HG03066 (cell line): Measurements from ENCODE around the gene ALKBH5.
A peak's percentile ranks its signal among the peaks of the same experiment; 100 is the strongest.

Experiments
- ATAC-seq: cut with Tn5 transposase; IDR thresholded peaks from one replicate; pipeline ENCODE4 v1.9.1; 2021; ENCODE audit warnings: low read depth; ENCODE audit not compliant: unreplicated experiment

The ALKBH5 gene

GRCh38 chr17:18183334-18184142 lies at the start of gene ALKBH5:
Gene ALKBH5 (plus strand): TSS chr17:18183828. CDS start chr17:18184244, 416 bp downstream.
- ATAC-seq, result peak; percentile 83

DNA sequence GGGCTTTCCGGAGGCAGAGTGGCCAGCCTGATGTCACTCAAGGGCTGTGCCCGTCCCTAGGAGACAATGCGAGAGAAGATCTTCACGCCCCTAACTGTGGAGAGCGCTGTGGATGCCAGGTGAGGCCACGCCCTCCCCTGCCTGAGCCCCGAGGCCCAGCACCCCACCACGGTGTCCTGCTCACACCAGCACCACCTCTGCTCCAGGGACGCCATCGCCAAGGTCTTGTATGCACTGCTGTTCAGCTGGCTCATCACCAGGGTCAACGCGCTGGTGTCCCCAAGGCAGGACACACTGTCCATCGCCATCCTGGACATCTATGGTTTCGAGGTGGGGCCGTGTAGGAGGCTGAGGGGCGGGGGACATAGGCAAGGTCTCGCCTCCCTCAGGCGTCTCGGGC lies 47.3 kb upstream of the ALKBH5 start:
- no peak for ATAC-seq

DNA sequence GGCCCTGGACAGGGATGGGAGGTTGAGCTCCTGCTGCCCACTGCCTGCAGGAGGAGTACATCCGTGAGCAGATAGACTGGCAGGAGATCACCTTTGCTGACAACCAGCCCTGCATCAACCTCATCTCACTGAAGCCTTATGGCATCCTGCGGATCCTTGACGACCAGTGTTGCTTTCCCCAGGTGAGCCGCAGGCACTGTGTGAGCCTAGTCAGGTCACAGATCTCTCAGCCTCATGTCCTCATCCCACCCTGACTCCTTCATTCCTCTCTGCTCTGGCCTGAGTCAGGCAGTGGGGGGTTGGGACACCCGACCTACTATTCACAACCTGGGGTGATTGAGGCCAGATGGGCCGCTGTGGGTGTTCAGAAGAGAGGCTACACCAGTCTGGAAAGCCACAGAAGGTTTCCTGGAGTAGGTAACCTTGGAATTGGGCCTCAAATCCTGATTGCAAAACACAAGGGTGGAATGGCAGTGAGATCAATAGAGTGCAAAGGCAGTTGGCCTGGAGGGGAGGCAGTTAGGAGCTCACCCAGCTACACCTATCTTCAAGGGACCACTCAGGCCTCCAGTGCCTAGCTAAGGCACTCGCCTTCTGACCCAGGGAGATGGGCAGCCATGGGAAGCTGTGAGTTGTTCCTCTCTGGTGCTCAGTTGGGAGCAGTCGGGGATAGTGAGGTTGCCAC lies 45.4 kb upstream of the ALKBH5 start:
- ATAC-seq, result no peak

DNA sequence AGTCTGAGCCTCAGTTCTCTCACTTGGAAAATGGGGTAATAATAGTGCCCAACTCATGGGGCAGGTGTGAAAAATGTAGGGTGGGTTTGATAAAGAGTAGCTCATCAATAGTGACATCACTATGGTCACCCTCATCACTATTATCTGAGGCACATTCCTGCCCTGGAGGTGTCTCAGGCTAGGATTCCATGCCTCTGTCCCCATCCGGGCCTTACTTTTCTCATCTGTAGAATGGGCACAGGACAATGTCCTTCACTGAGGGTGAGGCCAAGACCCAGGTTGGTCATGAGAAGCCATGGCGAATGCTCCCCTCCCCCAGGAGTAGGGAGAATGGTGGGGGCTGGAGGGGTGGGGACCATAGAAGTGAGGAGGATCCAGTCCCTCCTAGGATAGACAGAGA lies 44.5 kb upstream of the ALKBH5 start:
- no peak for ATAC-seq

DNA sequence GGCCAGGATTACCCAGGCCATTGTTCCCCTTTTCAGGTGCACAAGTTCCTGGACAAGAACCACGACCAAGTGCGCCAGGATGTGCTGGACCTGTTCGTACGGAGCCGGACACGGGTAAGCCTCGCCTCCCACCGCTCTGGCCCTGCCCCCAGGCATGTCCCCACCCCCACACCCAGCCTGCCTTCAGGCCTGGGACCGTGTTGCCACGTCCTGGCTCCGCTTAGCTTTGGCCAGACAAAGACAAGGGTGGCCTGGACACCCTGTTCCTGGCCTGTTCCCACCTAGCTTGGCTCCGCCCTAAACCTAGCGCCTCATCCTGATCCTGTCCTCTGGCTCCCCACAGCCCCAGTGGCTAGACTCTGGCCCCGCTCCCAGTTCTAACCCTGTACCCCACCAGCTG lies 44.1 kb upstream of the ALKBH5 start:
- ATAC-seq, result no peak

DNA sequence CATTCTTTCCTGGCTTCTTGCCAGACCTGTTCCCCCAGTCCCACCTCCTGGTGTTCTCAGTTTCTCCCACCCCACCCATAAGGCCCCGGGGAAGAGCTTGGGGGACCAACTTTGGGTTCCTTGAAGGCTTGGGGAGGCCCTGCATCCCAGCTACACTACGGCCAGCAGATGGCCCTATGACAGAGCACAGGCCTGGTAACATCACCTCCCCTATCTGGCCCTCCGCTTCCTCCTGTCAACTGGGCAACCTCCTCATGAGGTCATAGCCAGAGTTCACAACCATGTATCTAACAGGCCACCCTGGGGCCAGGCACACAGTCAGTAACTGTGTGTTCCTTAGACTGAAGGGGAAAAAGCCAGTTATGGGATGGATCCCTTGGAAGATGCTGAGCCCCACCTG lies 43.7 kb upstream of the ALKBH5 start:
- no peak for ATAC-seq

GRCh38 chr17:18140648-18141047 lies 43.0 kb upstream of the ALKBH5 start:
- no peak for ATAC-seq

GRCh38 chr17:18141210-18141803 lies 42.3 kb upstream of the ALKBH5 start:
- no peak for ATAC-seq

DNA sequence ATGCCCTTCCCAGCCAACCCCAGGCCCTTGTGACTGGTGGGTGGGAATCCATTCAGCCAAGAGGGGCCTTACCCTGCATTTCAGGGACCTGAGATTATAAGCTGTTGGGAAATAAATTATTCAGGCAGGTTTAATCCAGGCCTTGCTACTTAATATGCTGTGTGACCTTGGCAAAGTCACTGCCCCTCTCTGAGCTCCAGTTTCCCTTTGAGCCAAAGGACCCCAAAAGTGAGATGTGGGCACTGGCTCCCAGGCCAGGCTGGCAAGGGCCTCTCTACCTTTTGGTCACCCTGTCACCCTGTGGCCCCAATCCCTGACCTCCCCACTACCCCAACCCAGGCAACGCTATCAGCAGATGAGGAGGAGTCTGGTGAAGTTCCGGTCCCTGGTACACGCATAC lies 41.2 kb upstream of the ALKBH5 start:
- no peak for ATAC-seq

DNA sequence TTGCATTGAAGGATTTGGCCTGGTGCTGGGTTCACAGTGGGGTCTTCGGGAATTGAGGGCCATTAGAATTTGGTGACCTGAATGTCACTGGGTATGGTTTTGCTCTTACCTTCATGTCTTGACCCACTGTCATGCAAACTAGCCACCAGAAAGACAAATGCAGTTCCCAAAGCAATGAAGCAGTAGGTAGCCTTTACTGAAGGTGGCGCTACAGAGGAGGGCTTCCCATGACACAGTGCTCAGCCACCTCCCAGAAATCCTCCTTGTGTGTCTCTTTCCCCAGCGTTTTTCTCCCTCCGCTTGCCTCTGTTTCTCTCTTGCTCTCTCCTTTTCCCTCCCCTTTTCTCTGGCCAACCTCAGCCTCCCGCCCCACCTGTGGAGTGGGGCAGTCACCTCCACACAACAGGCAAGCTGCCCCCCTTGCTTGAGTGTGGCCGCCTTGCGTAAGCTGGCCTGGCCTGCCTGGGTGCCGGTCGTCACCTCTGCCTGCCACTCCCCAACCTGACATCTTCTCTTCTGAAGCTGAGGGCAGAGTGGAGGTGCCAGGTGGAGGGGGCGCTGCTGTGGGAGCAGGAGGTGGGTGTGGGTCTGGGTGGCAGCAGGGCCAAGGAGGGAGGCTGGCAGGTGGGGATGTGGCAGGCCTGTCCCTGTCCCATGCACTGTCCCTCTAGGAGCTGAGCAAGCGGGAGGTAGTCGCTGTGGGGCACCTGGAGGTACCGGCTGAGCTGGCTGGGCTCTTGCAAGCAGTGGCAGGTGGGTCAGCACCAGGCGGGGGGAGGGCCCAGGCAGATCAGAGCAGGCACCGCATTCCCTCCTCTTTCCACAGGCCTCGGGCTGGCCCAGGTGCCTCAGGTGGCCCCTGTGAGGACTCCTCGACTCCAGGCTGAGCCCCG lies 40.3 kb upstream of the ALKBH5 start:
- ATAC-seq, result no peak

GRCh38 chr17:18144261-18144660 lies 39.4 kb upstream of the ALKBH5 start:
- ATAC-seq, result no peak

- no peak for ATAC-seq
Observed at GRCh38 chr17:18144855-18145254, 38.8 kb upstream of the ALKBH5 start.

- no peak for ATAC-seq
Observed at GRCh38 chr17:18145811-18146210, 37.8 kb upstream of the ALKBH5 start.

- no peak for ATAC-seq
Observed at GRCh38 chr17:18146259-18146658, 37.4 kb upstream of the ALKBH5 start.

GRCh38 chr17:18146980-18147379 lies 36.6 kb upstream of the ALKBH5 start:
- no peak for ATAC-seq

- ATAC-seq, result no peak
Observed at GRCh38 chr17:18148586-18148985, 35.0 kb upstream of the ALKBH5 start.

DNA sequence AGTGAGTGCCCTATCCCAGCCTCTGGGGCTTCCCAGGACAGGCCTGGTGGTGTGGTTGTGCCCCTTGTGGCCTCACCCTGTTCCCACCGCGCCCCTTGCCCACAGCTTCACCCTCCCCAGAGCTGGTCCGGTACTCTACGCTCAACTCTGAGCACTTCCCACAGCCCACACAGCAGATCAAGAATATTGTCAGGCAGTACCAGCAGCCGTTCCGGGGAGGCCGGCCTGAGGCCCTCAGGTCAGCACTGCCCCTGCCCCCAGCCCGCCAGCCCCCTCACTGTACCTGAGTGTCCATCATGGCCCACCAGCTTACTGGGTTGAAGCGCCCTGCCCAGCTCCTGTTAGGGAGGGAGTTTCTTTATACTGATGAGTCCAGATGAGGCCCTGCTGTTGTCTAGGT lies 32.3 kb upstream of the ALKBH5 start:
- ATAC-seq, result no peak

DNA sequence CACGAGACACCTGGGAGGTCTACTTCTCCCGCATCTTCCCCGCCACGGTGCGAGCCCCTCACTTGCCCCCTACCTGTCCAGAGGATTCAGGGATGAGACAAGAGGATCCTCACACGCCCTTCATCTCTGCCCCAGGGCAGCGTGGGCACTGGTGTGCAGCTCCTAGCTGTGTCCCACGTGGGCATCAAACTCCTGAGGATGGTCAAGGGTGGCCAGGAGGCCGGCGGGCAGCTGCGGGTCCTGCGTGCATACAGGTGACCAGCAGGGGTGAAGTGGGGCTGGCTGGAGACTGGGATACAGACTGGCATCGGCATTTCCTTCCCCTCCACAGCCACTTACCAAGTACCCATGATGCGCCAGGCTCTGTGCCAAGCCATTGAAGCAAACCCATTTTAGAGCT lies 28.4 kb upstream of the ALKBH5 start:
- ATAC-seq, result no peak

DNA sequence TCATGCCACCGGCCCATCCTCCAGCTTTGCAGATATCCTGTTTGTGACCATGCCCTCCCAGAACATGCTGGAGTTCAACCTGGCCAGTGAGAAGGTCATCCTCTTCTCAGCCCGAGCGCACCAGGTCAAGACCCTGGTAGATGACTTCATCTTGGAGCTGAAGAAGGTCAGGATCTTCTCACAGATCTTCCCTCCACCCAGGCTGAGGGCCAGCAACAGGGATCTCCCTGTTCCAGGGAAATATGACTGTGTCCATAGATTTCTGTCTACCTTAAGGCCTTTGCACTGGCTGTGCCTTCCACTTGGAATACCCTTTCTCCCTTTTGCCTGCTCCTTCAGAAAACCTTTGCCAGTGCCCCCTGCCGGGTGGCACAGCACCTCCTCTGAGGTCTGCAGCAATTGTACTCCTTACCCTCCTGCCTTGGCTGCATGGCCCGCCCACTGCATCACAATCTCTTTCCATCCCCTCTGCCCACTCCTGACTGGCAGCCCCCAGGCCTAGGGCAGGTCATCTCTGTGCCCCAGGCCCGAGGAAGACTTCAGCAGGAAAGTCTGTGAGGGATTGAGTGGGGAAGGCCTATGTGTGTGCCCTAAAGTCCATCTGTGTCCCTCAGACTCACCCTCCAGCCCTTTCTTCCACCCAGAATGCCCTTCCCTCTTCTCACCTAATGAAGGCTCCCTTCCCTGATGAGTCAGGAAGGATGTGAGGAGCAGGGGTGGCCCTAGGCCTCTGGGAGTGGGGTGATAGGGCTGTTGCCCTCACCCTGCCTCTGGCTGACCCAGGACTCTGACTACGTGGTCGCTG lies 27.3 kb upstream of the ALKBH5 start:
- ATAC-seq, result no peak

GRCh38 chr17:18156976-18157280 lies 26.7 kb upstream of the ALKBH5 start:
- no peak for ATAC-seq
